HS-27A (cell line): Measurements from ENCODE around the gene KLF16.
"Not testable (repeated sequence)": the region's sequence is repeated elsewhere in the genome, so short reads cannot be mapped to it uniquely, and the experiment has no call there.

Experiments used
- DNase-seq: peaks from one replicate; pipeline ENCODE4 v3.0.0-alpha.2; 2012; ENCODE audit warnings: low read depth, missing footprints

The KLF16 gene

GRCh38 chr19:1863328-1863637 is at the start of gene KLF16:
KLF16 (minus strand) TSS chr19:1863579; CDS start chr19:1863497, 82 bp downstream.
- DNase-seq = no peak

- DNase-seq = no peak
Observed at GRCh38 chr19:1912760-1913505, 49.6 kb upstream of the KLF16 start.

DNA sequence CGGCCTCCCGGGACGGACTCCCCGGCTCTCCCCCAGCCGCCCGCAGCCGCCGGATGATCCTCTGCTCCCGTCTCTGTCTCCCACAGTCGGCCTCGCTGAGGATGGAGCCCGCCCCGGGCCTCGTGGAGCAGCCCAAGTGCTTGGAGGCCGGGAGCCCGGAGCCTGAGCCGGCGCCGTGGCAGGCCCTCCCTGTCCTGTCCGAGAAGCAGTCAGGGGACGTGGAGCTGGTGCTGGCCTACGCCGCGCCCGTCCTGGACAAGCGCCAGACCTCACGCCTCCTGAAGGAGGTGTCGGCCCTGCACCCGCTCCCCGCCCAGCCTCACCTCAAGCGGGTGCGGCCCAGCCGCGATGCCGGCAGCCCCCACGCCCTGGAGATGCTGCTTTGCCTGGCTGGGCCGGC is 48.6 kb upstream of the KLF16 start:
- no peak for DNase-seq

DNA sequence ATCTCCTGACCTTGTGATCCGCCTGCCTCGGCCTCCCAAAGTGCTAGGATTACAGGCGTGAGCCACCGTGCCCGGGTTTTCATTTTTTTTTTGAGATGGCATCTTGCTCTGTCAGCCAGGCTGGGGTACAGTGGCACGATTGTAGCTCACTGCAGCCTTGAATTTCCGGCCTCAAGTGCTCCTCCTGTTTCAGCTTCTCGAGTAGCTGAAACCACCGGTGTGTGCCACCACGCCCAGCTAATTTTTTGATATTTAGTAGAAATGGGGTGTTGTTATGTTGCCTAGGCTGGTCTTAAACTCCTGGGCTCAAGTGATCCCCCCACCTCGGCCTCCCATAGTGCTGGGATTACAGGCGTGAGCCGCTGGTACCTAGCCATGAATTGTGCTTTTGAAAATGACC is 47.7 kb upstream of the KLF16 start:
- DNase-seq = no peak

DNA sequence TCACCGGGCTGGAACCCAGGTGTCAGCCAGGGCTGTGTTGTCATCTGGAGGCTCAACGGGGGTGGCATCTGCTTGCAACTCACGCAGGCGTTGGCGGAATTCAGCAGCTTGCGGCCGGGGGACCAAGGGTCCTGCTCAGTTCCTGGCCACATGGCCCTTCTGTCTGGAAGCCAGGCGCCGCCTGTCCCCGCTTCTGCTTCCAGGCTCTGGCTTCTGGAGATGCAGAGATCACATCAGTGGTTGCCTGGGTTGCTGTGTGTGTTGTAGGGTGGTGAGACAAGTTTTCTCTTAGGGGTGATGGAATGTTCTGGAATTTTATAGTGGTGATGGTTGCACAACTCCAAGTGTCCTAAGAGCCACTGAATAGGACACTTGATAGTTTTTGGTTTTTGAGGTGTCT is 46.8 kb upstream of the KLF16 start:
- DNase-seq = no peak

DNA sequence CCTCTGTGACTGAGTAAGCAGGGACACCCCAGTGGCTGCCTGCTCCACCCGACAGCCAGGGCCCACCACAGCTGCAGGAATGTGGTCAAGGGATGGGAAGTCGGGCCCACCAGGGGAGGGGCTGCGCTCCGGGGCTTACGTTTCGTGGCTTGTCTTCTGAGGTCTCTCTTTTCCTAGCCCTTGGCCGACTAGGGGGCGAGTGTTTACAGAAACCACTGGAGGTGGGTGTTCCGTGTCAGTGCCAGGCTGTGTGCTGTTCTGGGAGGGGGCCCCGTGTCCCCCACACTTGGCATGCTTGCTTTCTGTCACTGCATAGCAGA is 46.3 kb upstream of the KLF16 start:
- DNase-seq = no peak

GRCh38 chr19:1908364-1908678 is 44.9 kb upstream of the KLF16 start:
- no peak for DNase-seq

DNA sequence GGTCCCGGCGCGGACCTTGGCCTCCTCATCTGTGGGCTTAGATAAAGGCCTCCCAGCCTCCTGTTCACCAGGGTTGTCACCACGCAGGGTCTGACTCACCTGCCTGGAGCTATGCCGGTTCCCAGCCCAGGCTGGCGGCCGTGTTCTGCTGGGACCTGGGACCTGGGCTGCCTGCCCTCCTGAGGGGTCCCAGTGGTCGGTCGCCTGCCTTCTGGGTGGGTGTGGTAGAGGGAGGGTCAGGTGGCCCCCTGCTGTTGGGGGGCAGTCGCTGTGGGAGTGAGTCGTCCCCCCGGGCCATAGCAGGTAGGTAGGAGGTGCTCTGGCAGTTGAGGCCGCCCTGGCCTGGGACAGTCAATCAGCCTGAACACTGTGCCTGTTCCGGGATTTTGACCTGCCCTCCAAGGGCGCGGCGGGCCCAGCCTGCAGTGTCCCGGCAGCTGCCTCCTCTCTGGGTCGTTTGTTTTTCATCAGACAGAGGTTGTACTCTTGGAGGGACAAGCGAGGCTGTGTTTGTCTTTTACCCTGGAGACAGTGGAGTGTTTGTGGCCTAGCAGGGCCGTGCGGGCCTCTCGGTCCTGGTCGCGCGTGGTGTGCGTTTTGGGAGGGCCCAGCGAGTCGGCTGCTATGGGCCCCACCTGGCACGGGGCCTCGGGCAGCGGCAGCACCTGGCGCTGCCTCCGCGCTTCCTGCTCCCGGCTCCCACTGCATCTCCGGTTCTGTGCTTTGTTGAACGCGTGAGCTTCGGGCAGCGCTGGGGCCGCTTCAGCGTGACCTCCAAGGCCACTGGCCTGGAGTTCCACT is 44.4 kb upstream of the KLF16 start:
- DNase-seq = no peak

GRCh38 chr19:1906985-1907562 is 43.7 kb upstream of the KLF16 start:
- no peak for DNase-seq

DNA sequence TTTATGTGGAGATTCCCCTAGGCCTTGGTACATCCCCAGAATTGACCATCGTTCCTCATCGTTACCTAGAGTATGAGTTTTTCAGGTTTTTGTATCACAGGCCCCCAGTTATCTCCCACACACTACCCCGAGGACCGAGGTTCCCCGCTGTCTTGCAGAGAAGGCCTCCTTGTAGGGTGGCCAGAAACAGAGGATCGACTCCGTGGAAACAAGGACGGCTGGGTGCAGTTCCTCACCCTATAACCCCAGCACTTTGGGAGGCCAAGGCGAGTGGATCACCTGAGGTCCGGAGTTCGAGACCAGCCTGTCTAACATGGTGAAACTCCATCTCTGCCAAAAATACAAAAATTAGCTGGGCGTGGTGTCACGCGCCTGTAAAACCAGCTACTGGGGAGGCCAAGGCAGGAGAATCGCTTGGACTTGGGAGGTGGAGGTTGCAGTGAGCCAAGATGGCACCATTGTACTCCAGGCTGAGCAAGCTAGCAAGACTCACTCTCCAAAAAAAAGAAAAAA is 42.5 kb upstream of the KLF16 start:
- no peak for DNase-seq

DNA sequence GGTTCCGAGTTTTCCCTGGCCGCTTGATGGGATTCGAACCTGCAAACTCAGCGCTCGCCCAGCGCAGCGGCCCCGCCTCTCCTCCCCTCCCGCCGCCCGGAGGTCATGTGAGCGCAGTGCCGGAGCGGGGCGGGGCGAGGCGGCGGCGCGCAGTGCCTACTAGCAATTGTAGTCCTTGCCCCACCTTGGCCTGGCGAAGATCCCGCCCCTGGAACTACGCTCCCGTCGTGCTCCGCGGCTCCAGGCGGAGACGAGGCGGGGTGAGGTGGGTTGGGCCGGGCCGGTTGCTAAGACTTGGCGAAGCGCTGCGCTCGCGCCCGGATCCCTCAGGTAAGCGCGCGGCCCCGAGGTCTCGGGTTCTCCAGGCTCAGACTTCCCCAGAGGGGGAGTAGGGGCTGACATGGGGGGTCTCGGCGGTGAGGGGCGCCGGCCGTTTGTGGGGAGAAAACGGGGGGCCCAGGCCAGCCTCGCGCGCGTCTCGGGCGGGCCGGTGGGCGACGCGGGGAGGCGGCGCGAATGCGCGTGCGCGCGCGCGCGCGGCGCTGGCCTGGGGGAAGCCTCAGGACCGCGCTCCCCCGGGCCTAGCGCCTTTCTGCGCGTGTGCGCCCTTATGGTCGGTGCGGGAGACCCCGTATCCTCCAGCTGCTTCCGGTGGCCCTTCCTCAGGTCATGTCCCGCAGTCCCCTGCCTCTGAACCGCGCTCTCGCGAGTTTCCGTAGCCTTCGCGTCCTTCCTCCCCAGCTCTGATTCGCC is 41.9 kb upstream of the KLF16 start, which contains the start of the genes ADAT3 and SCAMP4:
Gene ADAT3 (plus strand): TSS at position 290 of the 753 bp plus-strand sequence. CDS start 6,649 bp downstream, outside the sequence.
Gene SCAMP4 (plus strand): TSS at position 290 of the 753 bp plus-strand sequence. CDS start 9,621 bp downstream, outside the sequence.
- DNase-seq = peak; percentile 86

GRCh38 chr19:1904860-1905109 is 41.4 kb upstream of the KLF16 start:
- DNase-seq = no peak

DNA sequence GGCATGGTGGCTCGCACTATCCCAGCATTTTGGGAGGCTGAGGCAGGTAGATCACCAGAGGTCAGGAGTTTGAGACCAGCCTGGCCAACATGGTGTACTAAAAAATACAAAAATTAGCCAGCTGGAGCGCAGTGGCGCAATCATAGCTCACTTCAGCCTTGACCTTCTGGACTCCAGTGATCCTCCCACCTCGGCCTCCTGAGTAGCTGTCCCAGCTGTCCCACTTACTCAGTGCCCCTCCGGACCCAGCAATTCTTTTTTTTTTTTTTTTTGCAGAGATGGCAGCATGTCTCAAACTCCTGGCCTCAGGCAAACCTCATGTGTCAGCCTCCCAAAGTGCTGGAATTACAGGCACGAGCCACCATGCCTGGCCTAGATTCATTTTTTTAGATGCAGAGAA is 39.5 kb upstream of the KLF16 start:
- DNase-seq = no peak

- DNase-seq = no peak
Observed at GRCh38 chr19:1901940-1902404, 38.6 kb upstream of the KLF16 start.

- DNase-seq = no peak
Observed at GRCh38 chr19:1896508-1896907, 33.1 kb upstream of the KLF16 start.

- DNase-seq = no peak
Observed at GRCh38 chr19:1893791-1894190, 30.4 kb upstream of the KLF16 start.

DNA sequence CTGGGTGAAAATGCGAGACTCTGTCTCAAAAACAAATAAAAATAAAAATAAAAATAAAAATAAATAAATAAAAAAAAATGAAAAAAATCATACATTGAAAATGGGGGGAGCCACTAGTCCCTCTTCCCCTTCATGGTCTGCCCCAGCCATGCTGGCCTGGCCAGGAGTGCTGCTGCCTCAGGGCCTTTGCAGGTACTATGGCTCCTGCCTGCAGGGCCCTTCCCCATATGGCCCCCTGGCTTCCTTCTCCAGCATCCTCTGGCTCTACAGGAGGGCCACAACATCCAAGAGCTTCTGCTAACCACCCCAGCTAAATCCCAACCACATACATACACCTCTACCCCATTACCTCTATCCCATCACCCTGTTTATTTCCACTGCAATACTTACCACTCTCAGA is 26.5 kb upstream of the KLF16 start:
- DNase-seq = no peak

DNA sequence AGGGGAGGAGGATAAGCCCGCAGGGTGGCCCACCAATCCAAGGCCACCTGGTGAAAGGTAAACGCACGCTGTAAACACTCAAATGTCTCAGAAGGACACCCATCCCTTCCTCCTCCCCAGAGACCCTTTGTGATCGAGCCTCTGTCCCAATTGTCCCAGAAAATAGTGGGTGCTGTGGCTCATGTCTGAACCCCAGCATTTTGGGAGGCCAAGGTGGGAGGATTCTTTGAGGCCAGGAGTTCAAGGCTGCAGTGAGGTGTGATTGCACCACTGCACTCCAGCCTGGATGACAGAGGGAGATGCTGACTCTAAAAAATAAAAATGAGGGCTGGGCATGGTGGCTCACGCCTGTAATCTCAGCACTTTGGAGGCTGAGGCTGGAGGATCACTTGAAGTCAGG is 25.0 kb upstream of the KLF16 start:
- DNase-seq = no peak

- DNase-seq = not testable (repeated sequence)
Observed at GRCh38 chr19:1886360-1886759, 23.0 kb upstream of the KLF16 start.

DNA sequence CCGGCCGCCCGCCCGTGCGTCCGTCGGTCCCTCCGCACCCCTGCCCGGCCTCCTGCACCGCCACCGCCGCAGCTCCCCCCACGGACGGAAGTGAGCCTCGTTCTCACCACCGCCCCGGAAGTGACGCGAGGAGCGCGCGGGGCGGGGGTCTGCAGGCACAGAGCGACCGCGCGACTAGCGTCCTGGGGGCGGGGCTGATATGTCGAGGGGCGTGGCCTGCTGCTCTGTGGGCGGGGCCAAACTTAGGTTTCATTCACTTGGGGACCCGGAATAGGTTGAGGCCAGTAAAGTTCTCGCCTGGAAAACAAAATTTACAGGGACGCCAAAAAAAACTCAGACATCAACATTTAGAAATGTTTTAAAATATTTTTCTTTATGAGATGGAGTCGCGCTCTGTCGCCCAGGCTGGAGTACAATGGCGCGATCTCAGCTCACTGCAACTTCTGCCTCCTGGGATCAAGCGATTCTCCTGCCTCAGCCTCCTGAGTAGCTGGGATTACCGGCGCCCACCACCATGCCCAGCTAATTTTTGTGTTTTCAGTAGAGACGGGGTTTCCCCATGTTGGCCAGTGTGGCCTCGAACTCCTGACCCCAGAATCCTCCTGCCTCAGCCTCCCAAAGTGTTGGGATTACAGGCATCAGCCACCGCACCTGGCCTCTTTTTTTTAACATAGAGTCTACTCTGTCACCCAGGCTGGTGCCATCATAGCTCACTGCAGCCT is 22.2 kb upstream of the KLF16 start, which contains the start of gene ABHD17A:
Gene ABHD17A (minus strand): TSS at position 99 of the 722 bp plus-strand sequence. CDS start 3,930 bp downstream, outside the sequence.
- not testable (repeated sequence) for DNase-seq

GRCh38 chr19:1884719-1885334 is 21.4 kb upstream of the KLF16 start:
- no peak for DNase-seq
